ENCODE results near the gene CLEC10A. TPM values are rescaled to one million over a fixed set of nuclear protein-coding genes. Genes with fewer than 3 reads are reported as not detected.

CLEC10A gene
- total and polyA plus RNA-seq, 8 donors: 2.0 to 9.6 (median 3.6) TPM

DNA sequence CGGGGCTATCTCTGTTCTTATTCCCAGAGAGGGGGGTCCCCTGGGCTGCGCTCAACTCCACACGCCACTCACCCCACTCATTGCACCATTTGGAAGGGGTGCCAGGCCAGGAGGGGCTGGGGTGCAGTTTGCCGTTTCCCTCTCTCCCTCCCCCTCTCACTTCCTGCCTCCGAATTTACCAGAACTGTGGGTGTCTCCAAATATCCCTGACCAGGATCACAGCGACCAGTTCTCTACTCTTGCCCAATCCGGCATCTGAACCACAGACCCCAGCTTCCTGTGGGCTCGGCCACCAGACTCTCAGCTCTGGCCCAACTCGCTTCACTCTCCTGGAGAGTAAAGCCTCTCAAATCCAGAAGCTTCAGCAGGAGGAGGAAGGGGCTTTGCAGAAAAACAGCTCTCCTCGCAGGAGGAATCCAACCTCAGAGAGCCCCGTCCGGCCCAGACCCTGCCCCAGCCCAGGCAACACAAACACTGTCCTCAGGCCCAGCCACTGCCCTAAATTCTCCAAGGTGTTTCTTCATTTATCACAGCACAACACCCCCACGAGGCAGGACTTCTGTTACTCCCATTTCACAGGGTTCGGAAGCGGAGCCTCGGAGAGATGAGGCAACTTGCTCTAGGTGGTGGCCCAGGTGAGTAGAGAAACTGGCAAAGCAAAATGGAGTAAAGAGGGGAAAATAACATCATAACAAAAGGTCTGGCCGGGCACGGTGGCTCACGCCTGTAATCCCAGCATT is 35.0 kb upstream of the CLEC10A start:
- ATAC-seq (peak; percentile 68), DNase-seq (peak in 2 of 4 donors; percentile 44 to 55)
- no peaks in the 10 kb centered on the region for H3K9me3 ChIP-seq
- peak overlapping the region in 1 of 2 donors; percentile 53 for H3K27ac ChIP-seq
- no peak overlapping the region for H3K4me3 ChIP-seq
- H3K4me1 ChIP-seq: peaks cover 0 to 20% of the 10 kb centered on the region in 2 donors
- intact Hi-C loops (cut with DNase I): no loop called here
- peaks cover 0 to 33% of the 10 kb centered on the region in 2 donors for H3K27me3 ChIP-seq
- TF ChIP-seq, protein P1, sequence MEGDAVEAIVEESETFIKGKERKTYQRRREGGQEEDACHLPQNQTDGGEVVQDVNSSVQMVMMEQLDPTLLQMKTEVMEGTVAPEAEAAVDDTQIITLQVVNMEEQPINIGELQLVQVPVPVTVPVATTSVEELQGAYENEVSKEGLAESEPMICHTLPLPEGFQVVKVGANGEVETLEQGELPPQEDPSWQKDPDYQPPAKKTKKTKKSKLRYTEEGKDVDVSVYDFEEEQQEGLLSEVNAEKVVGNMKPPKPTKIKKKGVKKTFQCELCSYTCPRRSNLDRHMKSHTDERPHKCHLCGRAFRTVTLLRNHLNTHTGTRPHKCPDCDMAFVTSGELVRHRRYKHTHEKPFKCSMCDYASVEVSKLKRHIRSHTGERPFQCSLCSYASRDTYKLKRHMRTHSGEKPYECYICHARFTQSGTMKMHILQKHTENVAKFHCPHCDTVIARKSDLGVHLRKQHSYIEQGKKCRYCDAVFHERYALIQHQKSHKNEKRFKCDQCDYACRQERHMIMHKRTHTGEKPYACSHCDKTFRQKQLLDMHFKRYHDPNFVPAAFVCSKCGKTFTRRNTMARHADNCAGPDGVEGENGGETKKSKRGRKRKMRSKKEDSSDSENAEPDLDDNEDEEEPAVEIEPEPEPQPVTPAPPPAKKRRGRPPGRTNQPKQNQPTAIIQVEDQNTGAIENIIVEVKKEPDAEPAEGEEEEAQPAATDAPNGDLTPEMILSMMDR (IDR thresholded peaks at IDR 0.05): no peak
- H3K36me3 ChIP-seq: no peaks in the 10 kb centered on the region

DNA sequence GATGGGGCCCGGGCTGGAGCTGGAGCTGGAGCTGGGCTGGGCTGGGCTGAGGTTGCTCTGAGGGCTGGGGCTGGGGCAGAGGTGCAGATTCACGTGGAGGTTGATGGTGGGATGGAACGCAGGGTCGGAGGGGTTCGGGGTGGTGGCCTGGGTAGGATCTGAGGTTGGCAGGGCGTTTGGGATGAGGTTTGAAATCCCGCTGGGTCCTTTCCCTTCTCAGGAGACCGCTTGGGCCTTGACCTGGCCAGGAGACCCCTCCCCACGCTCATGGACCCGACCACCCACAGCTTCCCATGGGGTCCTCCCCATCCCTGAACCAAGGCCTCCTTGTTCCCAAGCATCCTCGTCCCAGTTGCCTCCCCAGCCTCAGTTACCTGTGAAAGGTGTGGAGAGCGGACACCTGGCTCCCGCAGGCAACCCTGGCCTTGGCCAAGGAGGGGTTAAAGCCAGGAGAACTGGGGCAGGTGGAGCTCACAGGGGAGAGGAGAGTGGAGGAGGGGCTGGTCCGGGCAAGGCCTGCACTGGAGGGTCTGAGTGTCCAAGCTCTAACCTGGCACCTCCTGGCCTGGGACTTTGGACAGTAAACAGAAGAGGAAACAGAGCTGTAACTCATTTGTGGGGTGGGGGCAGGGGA is 34.3 kb upstream of the CLEC10A start, which contains the start of gene ASGR2:
Gene ASGR2, minus strand, starts transcription at position 582 of the 634 bp plus-strand sequence. CDS start 582 bp downstream, outside the sequence.
- peaks cover 0 to 20% of the 10 kb centered on the region in 2 donors for H3K4me1 ChIP-seq
- TF ChIP-seq, protein P1 (IDR thresholded peaks at IDR 0.05): no peak
- H3K36me3 ChIP-seq: no peaks in the 10 kb centered on the region
- intact Hi-C loops (cut with DNase I): no loop called here
- peak within 1 kb of the TSS in 1 of 2 donors; percentile 53 for H3K27ac ChIP-seq
- H3K27me3 ChIP-seq: peaks cover 0 to 28% of the 10 kb centered on the region in 2 donors
- no peaks in the 10 kb centered on the region for H3K9me3 ChIP-seq
- H3K4me3 ChIP-seq: no peak within 1 kb of the TSS
- DNase-seq (peak in 1 of 4 donors; percentile 69), ATAC-seq (peak; percentile 11)

DNA sequence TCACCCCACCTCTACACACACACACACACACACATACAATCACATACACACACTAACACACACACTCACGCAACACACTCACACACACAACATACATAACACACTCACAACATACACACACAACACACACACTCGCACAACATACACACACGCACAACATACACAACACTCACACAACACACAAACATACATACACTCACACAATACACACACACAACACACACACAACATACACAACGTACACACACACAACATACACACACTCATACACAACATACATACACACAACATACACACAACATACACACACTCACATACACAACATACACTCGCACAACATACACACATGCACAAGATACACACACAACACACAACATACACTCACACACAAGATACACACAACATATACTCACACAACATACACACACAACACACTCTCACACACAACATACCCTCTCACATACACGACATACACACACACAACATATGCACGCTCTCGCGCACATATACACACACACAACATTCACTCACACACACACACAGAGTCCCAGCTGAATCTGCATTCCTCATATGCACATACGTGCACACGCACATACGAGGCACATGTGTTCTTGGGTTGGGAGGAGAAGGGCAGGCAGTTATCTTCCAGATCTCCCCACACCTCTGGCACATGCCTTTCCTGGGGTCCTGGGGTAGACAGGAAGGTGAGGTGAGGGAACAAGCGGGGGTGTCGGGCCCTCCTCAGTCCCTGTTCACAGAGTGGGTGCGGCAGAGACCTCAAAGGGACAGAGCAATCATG is 33.4 kb upstream of the CLEC10A start:
- Histone ChIP-seq H3K4me3 (no peak overlapping the region), H3K4me1 (peaks cover 0 to 20% of the 10 kb centered on the region in 2 donors), H3K36me3 (no peaks in the 10 kb centered on the region), H3K27ac (no peak overlapping the region), H3K27me3 (peaks cover 0 to 19% of the 10 kb centered on the region in 2 donors), H3K9me3 (no peaks in the 10 kb centered on the region)
- DNase-seq (peak in 1 of 4 donors; percentile 19), ATAC-seq (no peak)
- intact Hi-C loops (cut with DNase I): no loop called here
- TF ChIP-seq, protein P1 (IDR thresholded peaks at IDR 0.05): no peak

DNA sequence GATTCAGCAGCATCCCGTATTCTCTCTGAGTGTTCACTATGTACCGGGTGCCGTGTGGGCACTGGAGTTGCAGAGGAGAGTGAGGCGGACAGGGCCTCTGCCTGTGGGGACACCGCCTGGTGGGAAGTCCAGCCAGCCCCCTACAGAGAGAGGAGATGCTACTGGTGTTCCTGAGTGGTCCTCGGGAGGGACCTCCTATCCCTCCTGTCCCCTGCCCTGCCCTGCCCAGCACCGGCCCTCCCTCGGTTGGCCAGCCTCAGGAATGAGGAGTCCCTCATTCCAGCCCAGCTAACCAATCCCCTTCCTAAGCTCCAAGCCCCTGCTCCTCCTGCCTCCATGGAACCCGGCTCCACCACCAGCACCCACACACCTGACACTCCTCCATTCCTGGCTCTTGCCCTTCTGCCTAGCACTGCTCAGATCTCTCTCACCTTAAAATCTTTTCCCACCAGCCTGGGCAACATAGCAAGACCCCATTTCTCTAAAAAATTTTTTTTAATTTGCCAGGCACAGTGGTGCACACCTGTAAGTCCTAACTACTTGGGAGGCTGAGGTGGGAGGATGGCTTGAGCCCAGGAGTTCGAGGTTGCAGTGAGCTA is 32.6 kb upstream of the CLEC10A start:
- Histone ChIP-seq H3K9me3 (no peaks in the 10 kb centered on the region), H3K4me1 (peaks cover 0 to 20% of the 10 kb centered on the region in 2 donors), H3K27me3 (peaks cover 0 to 18% of the 10 kb centered on the region in 2 donors), H3K36me3 (no peaks in the 10 kb centered on the region), H3K4me3 (no peak overlapping the region), H3K27ac (no peak overlapping the region)
- ATAC-seq: no peak
- intact Hi-C loops (cut with DNase I): no loop called here
- DNase-seq: no peak
- TF ChIP-seq, protein P1 (IDR thresholded peaks at IDR 0.05): no peak
